ENCODE results near the gene PKNOX1.
"Not testable (repeated sequence)": the region's sequence is repeated elsewhere in the genome, so short reads cannot be mapped to it uniquely, and the experiment has no call there.

PKNOX1 gene

GRCh38 chr21:42956824-42957630 is 17.3 kb upstream of the PKNOX1 start:
- DNase-seq (ENCODE audit: low read depth) = no peak

DNA sequence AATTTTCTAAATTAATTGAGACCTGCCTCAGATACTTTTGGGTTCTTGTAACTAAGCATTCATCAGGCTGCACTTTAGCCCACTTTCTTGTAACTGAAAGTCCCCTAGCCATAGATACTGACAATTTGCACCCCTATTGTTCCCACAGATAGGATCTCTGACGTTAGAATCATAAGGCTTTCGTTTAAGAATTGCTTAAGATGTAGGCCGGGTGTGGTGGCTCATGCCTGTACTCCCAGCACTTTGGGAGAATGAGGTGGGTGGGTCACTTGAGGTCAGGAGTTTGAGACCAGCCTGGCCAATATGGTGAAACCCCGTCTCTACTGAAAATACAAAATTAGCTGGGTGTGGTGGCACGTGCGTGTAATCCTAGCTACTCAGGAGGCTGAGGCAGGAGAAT is 16.2 kb upstream of the PKNOX1 start:
- not testable (repeated sequence) for DNase-seq (ENCODE audit: low read depth)

- no peak for DNase-seq (ENCODE audit: low read depth)
Measured at GRCh38 chr21:42959728-42960127, 14.6 kb upstream of the PKNOX1 start.

DNA sequence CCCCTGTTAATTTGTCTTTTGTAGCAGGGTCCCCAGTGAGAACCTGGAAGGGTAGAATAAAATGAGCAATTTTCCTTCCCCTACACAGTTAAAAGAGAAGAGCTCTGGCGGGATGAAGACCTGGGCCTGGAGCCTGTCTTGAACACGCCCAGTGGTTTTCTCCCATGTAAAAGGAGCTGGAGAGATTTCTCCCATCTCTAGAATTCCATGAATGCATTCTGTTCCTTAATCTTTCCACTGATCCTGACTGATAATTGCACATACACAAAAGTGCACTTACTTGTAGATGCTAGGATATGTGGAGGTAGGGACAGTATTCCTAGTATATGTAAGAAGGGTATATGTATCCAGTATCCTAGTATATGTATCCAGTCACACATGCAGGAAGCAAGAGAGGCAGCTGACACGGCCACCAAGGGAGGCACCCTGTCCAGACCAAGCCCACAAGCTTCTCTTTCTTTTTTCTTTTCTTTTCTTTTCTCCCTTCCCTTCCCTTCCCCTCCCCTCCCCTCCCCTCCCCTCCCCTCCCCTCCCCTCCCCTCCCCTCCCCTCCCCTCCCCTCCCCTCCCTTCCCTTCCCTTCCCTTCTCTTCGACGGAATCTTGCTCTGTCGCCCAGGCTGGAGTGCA is 11.9 kb upstream of the PKNOX1 start:
- DNase-seq (ENCODE audit: low read depth) = no peak

DNA sequence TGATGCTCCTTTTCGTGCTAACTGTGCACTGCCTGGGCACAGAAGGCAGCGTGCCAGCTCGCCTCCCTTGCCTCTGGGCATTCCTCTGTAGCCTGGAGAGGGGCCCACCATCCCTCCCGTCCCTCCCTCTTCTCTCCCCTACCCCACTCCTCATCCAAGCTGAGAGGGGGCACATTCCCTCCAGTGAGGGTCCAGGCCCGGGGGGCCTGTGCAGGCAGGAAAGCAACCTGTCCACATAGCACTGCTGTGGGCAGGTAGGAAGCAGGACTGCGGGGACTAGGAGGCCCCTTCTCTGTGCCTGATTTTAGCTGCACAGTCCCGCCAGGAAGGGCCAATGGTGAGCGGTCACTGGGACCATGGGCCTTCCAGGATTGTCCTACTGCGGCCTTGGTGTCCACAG is 10.3 kb upstream of the PKNOX1 start:
- no peak for DNase-seq (ENCODE audit: low read depth)

- no peak for DNase-seq (ENCODE audit: low read depth)
Measured at GRCh38 chr21:42964546-42965210, 9.7 kb upstream of the PKNOX1 start.

DNA sequence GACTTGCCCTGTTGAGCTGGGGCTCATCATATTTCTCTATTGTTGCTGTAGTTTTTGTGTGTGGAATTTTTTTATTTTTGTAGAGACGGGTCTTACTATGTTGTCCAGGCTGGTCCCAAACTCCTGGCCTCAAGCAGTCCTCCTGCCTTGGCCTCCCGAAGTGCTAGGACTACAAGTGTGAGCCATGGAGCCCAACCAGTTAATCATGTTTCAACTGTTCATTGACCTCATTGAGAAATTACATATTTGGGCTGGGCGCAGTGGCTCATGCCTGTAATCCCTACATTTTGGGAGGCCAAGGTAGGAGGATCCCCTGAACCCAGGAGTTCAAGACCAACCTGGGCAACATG is 9.2 kb upstream of the PKNOX1 start:
- DNase-seq (ENCODE audit: low read depth) = no peak

DNA sequence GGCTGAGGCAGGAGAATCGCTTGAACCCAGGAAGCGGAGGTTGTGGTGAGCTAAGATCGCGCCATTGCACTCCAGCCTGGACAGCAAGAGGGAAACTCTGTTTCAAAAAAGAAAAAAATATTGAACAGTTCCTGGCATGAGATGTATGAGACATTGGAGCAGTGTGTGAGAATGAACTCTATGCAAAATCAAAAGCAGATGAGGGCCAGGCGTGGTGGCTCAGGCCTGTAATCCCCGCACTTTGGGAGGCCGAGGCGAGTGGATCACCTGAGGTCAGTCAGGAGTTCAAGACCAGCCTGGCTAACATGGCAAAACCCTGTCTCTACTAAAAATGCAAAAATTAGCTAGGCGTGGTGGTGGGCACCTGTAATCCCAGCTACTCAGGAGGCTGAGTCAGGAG is 6.7 kb upstream of the PKNOX1 start:
- DNase-seq (ENCODE audit: low read depth) = not testable (repeated sequence)

DNA sequence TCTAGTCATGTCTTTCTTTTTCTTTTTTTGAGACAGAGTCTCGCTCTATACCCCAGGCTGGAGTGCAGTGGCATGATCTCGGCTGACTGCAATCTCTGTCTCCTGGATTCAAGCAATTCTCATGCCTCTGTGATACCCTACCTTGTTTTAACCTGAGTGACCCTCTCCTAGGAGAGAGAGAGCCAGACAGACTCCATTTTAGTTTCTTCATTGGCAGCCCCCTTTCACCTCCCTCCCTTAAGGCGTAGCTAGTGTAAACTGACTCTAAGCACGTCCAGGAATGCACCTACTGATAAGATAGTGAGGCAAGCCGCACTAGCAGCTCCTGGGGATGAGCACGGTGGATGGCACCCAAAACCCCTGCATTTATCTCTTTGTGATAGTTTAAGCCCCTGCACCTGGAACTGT is 5.2 kb upstream of the PKNOX1 start:
- DNase-seq (ENCODE audit: low read depth) = no peak

- DNase-seq (ENCODE audit: low read depth) = no peak
Measured at GRCh38 chr21:42970946-42971653, 3.3 kb upstream of the PKNOX1 start.

- DNase-seq (ENCODE audit: low read depth) = no peak
Measured at GRCh38 chr21:42971897-42972275, 2.5 kb upstream of the PKNOX1 start.

DNA sequence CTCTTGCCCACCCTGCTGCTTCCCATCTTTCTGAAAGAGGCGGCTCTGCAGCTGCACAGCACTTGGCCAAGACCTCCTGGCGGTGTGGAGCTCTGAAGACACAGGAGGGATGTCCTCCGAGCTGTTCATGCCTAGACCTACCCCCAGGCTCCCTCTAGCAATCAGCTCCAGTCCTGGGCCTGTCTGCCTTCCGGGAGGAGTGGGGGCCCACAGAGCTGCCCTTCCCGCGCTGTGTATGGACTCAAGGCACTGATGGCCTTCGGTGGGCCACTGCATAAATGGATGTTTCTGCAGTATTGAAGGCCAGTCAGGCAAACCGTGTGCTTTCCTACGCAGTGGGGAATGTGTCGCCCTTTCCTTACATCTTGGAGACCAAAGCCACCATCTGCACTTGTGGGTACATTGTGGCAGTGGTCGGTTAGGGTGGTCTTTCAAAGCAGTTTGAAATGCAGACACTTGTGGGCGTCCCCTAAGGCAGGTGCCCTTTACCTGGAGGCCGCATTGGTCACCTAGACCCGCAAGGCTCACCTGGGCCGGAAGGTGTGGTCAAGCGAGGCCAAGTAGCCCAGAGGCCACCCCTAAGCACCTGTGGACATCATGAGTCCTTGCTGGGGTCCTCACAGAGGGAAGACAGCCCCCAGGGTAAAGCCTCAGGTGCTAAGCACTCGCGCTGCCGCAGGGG is 912 bp upstream of the PKNOX1 start:
- no peak for DNase-seq (ENCODE audit: low read depth)

DNA sequence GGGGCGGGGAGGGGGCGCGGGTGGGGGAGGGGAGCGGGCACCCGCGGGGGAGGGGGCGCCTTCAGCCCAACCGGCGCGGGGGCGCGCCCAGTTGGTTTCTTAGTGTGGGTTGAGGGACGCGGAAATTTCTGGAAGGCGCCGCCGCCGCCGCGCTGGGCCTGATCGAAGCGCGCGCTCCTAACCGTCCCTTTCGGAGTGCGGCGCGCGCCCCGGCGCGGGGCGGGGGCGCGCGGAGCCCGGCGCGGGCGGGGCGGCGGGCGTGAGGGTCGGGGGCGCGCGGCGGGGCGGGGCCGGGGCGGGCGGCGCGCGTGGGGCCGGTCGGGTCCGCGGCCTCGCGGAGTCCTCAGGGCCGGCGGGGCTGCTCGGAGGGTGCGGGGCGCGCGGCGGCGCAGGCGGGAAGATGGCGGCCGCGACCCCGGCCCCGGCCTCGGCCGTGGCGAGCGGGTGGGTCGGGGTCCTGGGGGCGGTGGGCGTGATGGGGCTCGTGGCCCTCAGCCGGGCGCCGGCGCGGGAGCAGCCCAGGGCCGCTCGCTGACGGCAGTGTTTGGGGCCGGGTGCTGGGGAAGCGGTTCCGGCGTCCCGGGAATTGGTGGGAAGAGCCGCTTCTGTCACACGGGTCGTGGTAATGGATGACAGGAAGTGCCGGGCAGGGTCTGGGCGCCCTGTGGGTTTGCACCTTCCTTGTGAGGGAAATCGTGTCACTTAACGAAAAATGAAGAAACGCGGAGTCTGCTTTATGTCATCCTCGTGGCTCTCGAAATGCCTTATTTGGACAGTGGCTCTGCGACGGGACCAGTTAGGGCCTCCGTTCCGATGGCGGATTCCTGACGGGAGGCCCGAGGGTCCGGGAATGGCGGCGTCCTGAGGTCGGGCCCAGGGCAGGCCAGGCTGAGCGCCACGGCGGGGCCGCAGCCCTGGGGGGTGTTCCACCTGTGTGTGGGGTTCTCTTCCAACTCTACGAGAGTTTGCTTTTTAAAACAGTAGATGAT is 764 bp downstream of the PKNOX1 start:
- DNase-seq (ENCODE audit: low read depth) = no peak

DNA sequence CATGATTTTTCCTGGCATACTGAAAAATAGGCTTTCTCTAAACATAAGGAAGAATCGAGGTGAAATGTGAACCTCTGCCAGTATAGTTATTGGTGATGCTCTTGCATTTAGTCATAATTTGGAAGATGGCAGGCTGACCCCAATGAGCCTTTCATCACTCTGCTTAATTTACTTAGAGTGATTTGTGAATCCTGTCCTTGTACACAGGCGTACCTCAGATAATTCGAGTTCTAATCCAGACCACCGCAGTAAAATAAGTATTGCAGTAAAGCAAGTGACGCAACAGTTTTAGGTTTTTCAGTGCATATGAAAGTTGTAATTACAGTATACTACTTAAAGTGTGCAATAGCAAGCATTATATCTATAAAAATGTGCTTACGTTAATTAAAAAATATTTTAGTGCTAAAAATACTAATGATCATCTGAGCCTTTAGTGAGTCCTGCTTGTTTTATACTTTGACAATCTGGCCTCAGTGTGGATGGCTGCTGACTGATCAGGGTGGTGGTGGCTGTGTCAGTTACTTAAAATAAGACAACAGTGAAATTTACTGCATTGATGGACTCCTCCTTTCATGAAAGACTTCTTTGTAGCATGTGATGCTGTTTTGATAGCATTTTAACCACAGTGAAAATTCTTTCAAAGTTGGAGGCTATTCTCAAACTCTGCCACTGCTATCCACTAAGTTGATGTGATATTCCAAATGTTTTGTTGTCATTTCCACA is 1.7 kb downstream of the PKNOX1 start:
- no peak for DNase-seq (ENCODE audit: low read depth)

- no peak for DNase-seq (ENCODE audit: low read depth)
Measured at GRCh38 chr21:42980312-42981213, 6.2 kb downstream of the PKNOX1 start.

GRCh38 chr21:42981214-42981523 is 6.8 kb downstream of the PKNOX1 start:
- DNase-seq (ENCODE audit: low read depth) = no peak

- DNase-seq (ENCODE audit: low read depth) = no peak
Measured at GRCh38 chr21:42981862-42982261, 7.5 kb downstream of the PKNOX1 start.

DNA sequence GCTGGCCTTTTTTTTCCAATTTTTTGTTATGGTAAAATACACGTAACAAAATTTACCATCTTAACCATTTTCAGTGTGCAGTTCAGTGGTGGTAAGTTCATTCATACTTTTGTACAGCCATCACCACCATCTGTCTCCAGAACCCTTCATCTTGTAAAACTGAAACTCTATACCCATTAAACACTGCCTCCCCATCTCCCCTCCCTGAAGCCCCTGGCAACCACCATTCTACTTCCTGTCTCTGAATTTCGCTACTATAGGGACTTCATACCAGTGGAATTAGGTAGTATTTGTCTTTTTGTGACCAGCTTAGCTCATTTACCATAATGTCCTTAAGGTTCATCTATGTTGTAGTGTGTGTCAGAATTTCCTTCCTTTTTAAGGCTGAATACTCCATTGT is 8.7 kb downstream of the PKNOX1 start:
- DNase-seq (ENCODE audit: low read depth) = no peak

GRCh38 chr21:42983869-42984268 is 9.5 kb downstream of the PKNOX1 start:
- DNase-seq (ENCODE audit: low read depth) = no peak

Data from activated gamma-delta T cell treated with anti-CD3 and anti-CD28 coated beads, Interleukin-2, amount 50 U/mL, for 16 hours (primary cell).